ENCODE measurements around the gene GPATCH8. TPM values are rescaled to one million over a fixed set of nuclear protein-coding genes. Genes with fewer than 3 reads are reported as not detected.

The GPATCH8 gene
- total RNA-seq, 4 donors from 2014 or later, result 55.1 to 71.2 (median 59.8) TPM

DNA sequence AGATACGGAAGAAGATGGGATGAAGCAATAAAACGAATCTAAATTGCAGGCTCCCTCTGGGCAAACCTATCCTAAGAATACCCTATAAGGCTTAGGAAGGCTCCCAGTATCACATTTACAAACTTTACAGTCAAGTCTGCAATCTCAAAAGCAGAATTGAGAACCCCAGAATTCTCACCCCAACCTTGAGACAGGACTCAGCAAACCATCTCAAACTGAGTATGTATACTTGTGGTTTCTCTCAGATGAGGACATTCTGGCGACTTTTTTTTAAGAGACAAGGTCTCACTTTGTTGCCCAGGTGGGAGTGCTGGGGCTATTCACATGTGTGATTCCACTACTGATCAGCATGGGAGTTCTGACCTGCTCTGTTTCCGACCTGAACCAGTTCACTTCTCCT, 94.4 kb downstream of the GPATCH8 start:
- no peak for TF ChIP-seq EP300 (IDR thresholded peaks at IDR 0.05)
- TF ChIP-seq, protein P1, sequence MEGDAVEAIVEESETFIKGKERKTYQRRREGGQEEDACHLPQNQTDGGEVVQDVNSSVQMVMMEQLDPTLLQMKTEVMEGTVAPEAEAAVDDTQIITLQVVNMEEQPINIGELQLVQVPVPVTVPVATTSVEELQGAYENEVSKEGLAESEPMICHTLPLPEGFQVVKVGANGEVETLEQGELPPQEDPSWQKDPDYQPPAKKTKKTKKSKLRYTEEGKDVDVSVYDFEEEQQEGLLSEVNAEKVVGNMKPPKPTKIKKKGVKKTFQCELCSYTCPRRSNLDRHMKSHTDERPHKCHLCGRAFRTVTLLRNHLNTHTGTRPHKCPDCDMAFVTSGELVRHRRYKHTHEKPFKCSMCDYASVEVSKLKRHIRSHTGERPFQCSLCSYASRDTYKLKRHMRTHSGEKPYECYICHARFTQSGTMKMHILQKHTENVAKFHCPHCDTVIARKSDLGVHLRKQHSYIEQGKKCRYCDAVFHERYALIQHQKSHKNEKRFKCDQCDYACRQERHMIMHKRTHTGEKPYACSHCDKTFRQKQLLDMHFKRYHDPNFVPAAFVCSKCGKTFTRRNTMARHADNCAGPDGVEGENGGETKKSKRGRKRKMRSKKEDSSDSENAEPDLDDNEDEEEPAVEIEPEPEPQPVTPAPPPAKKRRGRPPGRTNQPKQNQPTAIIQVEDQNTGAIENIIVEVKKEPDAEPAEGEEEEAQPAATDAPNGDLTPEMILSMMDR (IDR thresholded peaks at IDR 0.05), result no peak
- no peak for TF ChIP-seq POLR2A (IDR thresholded peaks at IDR 0.05)
- no peak for DNase-seq (ENCODE audit: low spot score in 2 of 2)
- Histone ChIP-seq H3K27ac (no peak overlapping the region), H3K9me3 (no peaks in the 10 kb centered on the region), H3K4me1 (no peaks in the 10 kb centered on the region), H3K27me3 (no peaks in the 10 kb centered on the region), H3K4me3 (no peak overlapping the region), H3K36me3 (peaks cover 0 to 44% (median 0%) of the 10 kb centered on the region in 3 donors)
- WGBS, 2 donors, result 91 to 93% methylated on average over 4 of the region's 4 CpGs

DNA sequence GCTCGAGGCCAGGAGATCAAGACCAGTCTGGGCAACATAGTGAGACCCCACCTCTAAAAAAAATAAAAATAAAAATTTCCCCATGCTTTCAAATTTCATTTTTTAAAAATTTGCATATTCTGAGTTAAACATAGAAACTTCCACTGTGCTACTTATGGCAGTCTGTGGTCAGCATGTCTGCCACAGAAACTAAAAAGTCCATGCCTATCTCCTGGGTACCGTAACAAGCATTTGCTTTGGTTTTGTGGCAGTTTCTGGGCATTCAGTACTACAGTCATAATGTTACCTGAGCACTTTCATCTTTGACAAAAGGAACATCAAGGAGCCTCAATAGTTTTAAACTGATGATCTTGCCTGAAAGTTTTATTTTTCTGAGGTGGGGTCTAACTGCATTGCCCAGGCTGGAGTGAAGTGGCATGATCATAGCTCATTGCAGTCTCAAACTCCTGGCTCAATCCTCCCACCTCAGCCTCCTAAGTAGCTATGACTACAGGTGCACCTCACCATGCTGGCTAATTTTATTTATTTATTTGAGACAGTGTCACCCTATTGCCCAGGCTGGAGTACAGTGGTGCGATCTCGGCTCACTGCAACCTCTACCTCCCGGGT, 100.5 kb downstream of the GPATCH8 start:
- Histone ChIP-seq H3K4me1 (no peaks in the 10 kb centered on the region), H3K27ac (no peak overlapping the region), H3K4me3 (no peak overlapping the region), H3K27me3 (no peaks in the 10 kb centered on the region), H3K9me3 (no peaks in the 10 kb centered on the region), H3K36me3 (peaks cover 0 to 79% (median 0%) of the 10 kb centered on the region in 3 donors)
- TF ChIP-seq, protein P1 (IDR thresholded peaks at IDR 0.05), result no peak
- no peak for TF ChIP-seq EP300 (IDR thresholded peaks at IDR 0.05)
- no peak for DNase-seq (ENCODE audit: low spot score in 2 of 2)
- WGBS, 2 donors, result 92 to 97% methylated on average over 5 of the region's 5 CpGs

DNA sequence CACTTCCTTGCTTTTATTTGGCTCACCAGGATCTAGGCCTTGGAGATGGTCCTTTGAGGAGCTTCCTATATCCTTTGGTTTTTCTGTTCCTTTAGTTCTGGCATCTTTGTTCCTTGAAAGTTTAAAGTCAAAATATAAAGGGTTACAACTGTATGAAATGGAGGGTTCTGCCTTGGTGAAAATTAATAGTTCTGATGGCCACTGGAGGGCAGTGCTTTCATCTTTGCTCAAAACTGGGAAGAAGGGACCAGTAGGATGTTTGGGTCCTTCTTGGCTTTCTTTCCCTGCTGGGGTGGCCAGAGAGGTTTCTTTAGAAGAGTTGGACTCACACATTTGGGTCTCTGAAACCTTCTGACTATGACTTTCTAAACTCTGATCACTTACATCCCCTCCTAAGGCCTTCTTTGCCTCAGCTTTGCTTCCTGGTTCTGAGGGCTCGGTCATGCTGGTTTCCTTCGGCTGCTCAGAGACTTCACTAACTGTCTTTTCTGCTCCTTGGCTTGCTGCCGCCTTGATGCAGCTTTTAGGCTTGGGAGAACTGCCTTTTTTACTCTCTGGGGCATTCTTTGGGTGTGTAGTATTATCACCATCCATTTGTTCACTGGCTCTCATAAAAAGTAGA, 102.9 kb downstream of the GPATCH8 start:
- 63 to 78% methylated on average over 3 of the region's 3 CpGs for WGBS, 2 donors
- Histone ChIP-seq H3K27me3 (no peaks in the 10 kb centered on the region), H3K4me3 (no peak overlapping the region), H3K27ac (no peak overlapping the region), H3K9me3 (no peaks in the 10 kb centered on the region), H3K36me3 (peaks cover 0 to 90% (median 0%) of the 10 kb centered on the region in 3 donors), H3K4me1 (no peaks in the 10 kb centered on the region)
- DNase-seq (ENCODE audit: low spot score in 2 of 2), result no peak
- no peak for TF ChIP-seq POLR2A (IDR thresholded peaks at IDR 0.05)
- TF ChIP-seq, protein P1 (IDR thresholded peaks at IDR 0.05), result peak in 4 of 5 experiments; percentile 21 to 38 (median 30)
- TF ChIP-seq EP300 (IDR thresholded peaks at IDR 0.05), result no peak

DNA sequence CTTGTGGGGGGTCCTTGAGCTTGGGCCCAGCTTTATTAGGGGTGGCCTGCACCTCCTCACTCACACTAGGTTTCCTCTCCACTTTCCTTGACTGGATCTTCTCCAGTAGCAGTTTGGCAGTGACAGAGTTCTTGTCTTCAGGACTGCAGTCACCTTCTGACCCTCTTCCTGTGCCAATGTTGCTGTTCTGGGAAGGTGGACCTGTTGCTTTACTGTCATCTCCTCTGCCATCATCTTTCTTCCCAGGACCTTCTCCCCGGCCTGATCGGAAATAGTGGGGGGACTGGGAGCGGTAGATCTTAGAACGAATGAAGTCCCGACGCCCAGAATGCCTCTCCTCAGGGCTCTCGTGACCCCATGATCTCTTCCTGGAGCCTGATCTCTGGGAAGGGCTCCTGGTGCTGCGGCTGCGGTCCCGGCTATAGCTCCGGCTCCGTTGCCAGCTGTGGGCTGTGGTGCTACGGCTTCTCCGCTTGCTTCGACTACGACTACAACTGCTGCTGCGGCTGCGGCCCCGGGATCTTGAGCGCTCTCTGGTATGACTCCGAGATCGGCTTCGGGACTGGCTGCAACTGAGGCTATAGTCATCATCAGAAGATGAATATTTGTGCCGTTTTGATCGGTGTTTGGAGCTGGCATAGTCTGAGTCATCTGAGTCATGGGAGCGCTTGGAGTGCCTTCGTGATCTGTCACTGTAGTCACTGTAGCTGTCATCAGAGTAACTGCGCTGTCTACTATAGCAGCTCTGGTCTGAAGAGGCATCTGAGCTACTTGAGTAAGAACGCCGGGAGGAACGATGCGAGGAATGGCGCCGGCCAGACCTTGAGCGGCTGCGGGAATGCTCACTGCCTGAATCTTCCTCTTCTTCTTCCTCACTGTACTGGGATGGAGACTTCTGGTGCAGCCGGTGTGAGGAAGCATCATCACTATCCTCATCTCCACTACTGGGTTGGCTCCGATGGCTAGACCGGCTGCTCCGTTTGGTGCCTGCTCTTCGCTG, 104.2 kb downstream of the GPATCH8 start:
- H3K27ac ChIP-seq, result no peak overlapping the region
- H3K9me3 ChIP-seq, result no peaks in the 10 kb centered on the region
- WGBS, 2 donors, result 92 to 96% methylated on average over 41 of the region's 41 CpGs
- DNase-seq (ENCODE audit: low spot score in 2 of 2), result no peak
- TF ChIP-seq EP300 (IDR thresholded peaks at IDR 0.05) (no peak), POLR2A (IDR thresholded peaks at IDR 0.05) (no peak)
- TF ChIP-seq, protein P1 (IDR thresholded peaks at IDR 0.05), result no peak
- H3K27me3 ChIP-seq, result no peaks in the 10 kb centered on the region
- peaks cover 0 to 80% (median 0%) of the 10 kb centered on the region in 3 donors for H3K36me3 ChIP-seq
- no peaks in the 10 kb centered on the region for H3K4me1 ChIP-seq
- H3K4me3 ChIP-seq, result no peak overlapping the region
